ENCODE data around the gene POLA2.

DNA sequence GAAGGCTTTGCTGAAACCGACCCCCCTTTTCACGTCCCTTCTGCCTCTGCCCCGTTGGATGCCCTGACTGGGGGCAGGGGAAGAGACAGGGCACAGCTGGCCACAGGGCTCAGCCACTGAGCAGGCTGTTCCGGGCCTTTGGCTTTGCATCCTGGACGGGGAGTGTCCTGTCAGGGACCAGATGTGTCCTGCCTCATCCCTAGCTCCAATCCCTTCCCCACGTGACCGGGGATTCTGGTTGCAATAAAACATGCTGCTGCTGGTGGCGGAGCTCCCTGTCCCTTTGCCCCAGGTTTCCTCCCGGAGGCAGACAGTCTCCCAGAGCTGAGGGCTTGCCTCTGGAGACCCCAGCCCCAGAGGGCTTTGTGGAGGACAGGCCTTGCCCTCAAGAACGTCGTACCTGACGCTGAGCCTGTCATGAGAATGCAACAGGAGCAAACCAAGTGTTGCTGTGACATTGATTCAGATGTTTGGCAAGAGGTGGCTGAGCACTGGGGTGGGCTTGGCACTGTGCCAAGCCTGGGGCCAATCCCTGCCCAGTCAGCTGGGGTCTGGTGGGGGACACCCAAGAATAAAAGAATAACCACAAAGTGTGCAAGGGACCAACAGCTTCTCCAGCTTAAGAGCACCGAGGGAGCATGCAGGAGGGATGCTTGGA is 60.2 kb downstream of the POLA2 start:
- TF ChIP-seq CTCF (IDR thresholded peaks at IDR 0.05): no peak
- TF ChIP-seq POLR2A (IDR thresholded peaks at IDR 0.05): no peak

Data from heart left ventricle (tissue), 13 donors.